CD4-positive, alpha-beta T cell (primary cell): Measurements from ENCODE around the gene HMGN1. TPM values are rescaled to one million over a fixed set of nuclear protein-coding genes. Genes with fewer than 3 reads are reported as not detected.

Experiments
- ATAC-seq: fragments of 200-7000 bp; cut with Tn5 transposase; one replicate; pipeline ENCODE4 v1.10.0; 2022; ENCODE audit warnings: mild to moderate bottlenecking; ENCODE audit not compliant: poor library complexity
- CTCF ChIA-PET: fragments of 350-600 bp; sonication (Branson Sonifier 250); formaldehyde crosslinking; loops from one replicate; lab custom pipeline; 2021; ENCODE audit warnings: antibody characterized with exemption, inconsistent platforms; lab: Charles Lee
- POLR2A ChIA-PET: fragments of 350-600 bp; sonication (Branson Sonifier 250); formaldehyde crosslinking; loops from one replicate; lab custom pipeline; 2021; ENCODE audit warnings: antibody characterized with exemption, inconsistent platforms; lab: Charles Lee
- DNase-seq, 14 experiments: peaks; one replicate each; pipeline ENCODE4 v3.0.0-alpha.2; 2013 to 2020; ENCODE audit warnings: mixed read lengths in 2 of 14
- H3K27ac ChIP-seq, 2 donors: one replicate each; pipeline versions ENCODE4 v1.5.1 to v1.7.0; 2013; ENCODE audit warnings: low read length in 2 of 2, low read depth in 1 of 2, mild to moderate bottlenecking in 1 of 2
- H3K27me3 ChIP-seq, 2 experiments: 1 replicate in 1 of 2; 2 replicates in 1 of 2; pipeline versions ENCODE4 v1.6.1 to v1.7.0; 2013; ENCODE audit warnings: low read length in 2 of 2, control low read depth in 1 of 2, mild to moderate bottlenecking in 1 of 2, moderate library complexity in 1 of 2; ENCODE audit not compliant: insufficient read depth in 2 of 2, control insufficient read depth in 1 of 2
- H3K36me3 ChIP-seq: one replicate; pipeline ENCODE4 v1.6.1; 2013; ENCODE audit warnings: low read length, control low read depth; ENCODE audit not compliant: insufficient read depth
- H3K4me1 ChIP-seq: one replicate; pipeline ENCODE4 v1.6.1; 2013; ENCODE audit warnings: low read length, control low read depth; ENCODE audit not compliant: insufficient read depth
- H3K4me3 ChIP-seq: one replicate; pipeline ENCODE4 v1.5.1; 2013; ENCODE audit warnings: mild to moderate bottlenecking, low read length, moderate library complexity
- H3K9me3 ChIP-seq, 2 experiments: 1 replicate in 1 of 2; 2 replicates in 1 of 2; pipeline versions ENCODE4 v1.6.1 to v1.7.0; 2013; ENCODE audit warnings: low read length in 2 of 2, mild to moderate bottlenecking in 2 of 2, control low read depth in 1 of 2, moderate library complexity in 1 of 2; ENCODE audit not compliant: control insufficient read depth in 1 of 2, insufficient read depth in 1 of 2
- H3K27ac Mint-ChIP-seq: one replicate; pipeline ENCODE4 v1.8.0; 2020; ENCODE audit warnings: mixed read lengths
- H3K27me3 Mint-ChIP-seq: one replicate; pipeline ENCODE4 v1.8.0; 2021; ENCODE audit warnings: mixed read lengths
- H3K36me3 Mint-ChIP-seq: one replicate; pipeline ENCODE4 v1.8.0; 2021; ENCODE audit warnings: low read depth, mixed read lengths
- H3K4me1 Mint-ChIP-seq: one replicate; pipeline ENCODE4 v1.8.0; 2021; ENCODE audit warnings: low read depth, mixed read lengths
- H3K4me3 Mint-ChIP-seq: one replicate; pipeline ENCODE4 v1.8.0; 2020; ENCODE audit warnings: mild to moderate bottlenecking, mixed read lengths
- H3K9me3 Mint-ChIP-seq: one replicate; pipeline ENCODE4 v1.8.0; 2020; ENCODE audit warnings: mixed read lengths
- CTCF ChIP-seq: fragments of 200-600 bp; IDR thresholded peaks from one replicate; pipeline ENCODE4 v1.8.0; 2022; ENCODE audit warnings: antibody characterized with exemption, mild to moderate bottlenecking
- intact Hi-C, 2 experiments: fragments of 100-400 bp; cut with DNase I in 1 of 2; cut with micrococcal nuclease in 1 of 2; formaldehyde crosslinking; loops; one replicate each; pipeline versions ENCODE4 v1.15.1 to v1.9.0; 2023 to 2025; cut with DNase I, micrococcal nuclease
- total RNA-seq, 174 experiments: library from RNA in 2 of 174; stranded (reverse) in 2 of 174; gene quantifications; one replicate each; pipeline ENCODE4 v1.2.3 and lab custom pipeline; 2021 to 2026

HMGN1 gene
- total RNA-seq, 2 experiments from 2014 or later, result 256 to 262 TPM

GRCh38 chr21:39336457-39337008 lies 12.4 kb downstream of the HMGN1 start:
- intact Hi-C loops, result no loop called here
- ATAC-seq, result no peak

DNA sequence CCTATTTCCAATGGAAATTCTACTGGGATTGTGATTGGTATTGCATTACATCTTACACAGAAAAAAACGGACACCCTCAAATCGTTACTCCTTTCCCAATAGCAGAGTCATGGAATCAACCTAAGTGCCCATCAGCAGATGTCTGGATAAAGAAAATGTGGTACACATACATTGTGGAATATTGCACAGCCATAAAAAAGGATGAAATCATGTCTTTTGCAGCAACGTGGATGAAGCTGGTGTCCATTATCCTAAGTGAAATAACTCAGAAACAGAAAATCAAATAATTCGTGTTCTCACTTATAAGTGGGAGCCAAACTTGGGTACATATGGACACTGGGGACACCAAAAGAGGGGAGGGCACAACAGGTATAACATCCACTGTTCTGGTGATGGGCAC lies 14.3 kb downstream of the HMGN1 start:
- H3K4me1 Mint-ChIP-seq, result no peaks in the 10 kb centered on the region
- no peaks in the 10 kb centered on the region for H3K4me1 ChIP-seq
- H3K36me3 ChIP-seq, result no peaks in the 10 kb centered on the region
- H3K9me3 Mint-ChIP-seq, result no peaks in the 10 kb centered on the region
- no peak overlapping the region for H3K4me3 Mint-ChIP-seq
- DNase-seq, result no peak
- no peaks in the 10 kb centered on the region for H3K27me3 Mint-ChIP-seq
- ChIA-PET POLR2A (no interaction called here), CTCF (no interaction called here)
- H3K27ac ChIP-seq, result no peak overlapping the region
- H3K27me3 ChIP-seq, result no peaks in the 10 kb centered on the region
- intact Hi-C loops, result no loop called here
- no peaks in the 10 kb centered on the region for H3K9me3 ChIP-seq
- H3K36me3 Mint-ChIP-seq, result no peaks in the 10 kb centered on the region
- ATAC-seq, result no peak
- H3K27ac Mint-ChIP-seq, result no peak overlapping the region
- no peak overlapping the region for H3K4me3 ChIP-seq
- no peak for TF ChIP-seq CTCF

More at GRCh38 chr21:39336457-39337008, 12.4 kb downstream of the HMGN1 start:
- no peaks in the 10 kb centered on the region for H3K4me1 ChIP-seq
- ChIA-PET CTCF (no interaction called here), POLR2A (no interaction called here)
- Mint-ChIP-seq H3K4me3 (no peak overlapping the region), H3K9me3 (no peaks in the 10 kb centered on the region), H3K36me3 (peaks cover 14% of the 10 kb centered on the region), H3K27ac (no peak overlapping the region), H3K4me1 (no peaks in the 10 kb centered on the region), H3K27me3 (no peaks in the 10 kb centered on the region)
- TF ChIP-seq CTCF, result no peak
- no peak for DNase-seq
- H3K27ac ChIP-seq, result no peak overlapping the region
- H3K9me3 ChIP-seq, result no peaks in the 10 kb centered on the region
- peaks cover 7% of the 10 kb centered on the region for H3K36me3 ChIP-seq
- H3K4me3 ChIP-seq, result no peak overlapping the region
- no peaks in the 10 kb centered on the region for H3K27me3 ChIP-seq

- Histone ChIP-seq H3K27me3 (no peaks in the 10 kb centered on the region), H3K27ac (no peak overlapping the region), H3K4me3 (no peak overlapping the region), H3K36me3 (no peaks in the 10 kb centered on the region), H3K9me3 (no peaks in the 10 kb centered on the region), H3K4me1 (no peaks in the 10 kb centered on the region)
- ChIA-PET CTCF (no interaction called here), POLR2A (interaction anchor here (1.0 to 1.3 kb wide), 3 partner anchors 13 to 35 kb away, joined by 3 read pairs; no protein-coding TSS in a partner anchor)
- Mint-ChIP-seq H3K27ac (no peak overlapping the region), H3K4me3 (no peak overlapping the region), H3K9me3 (no peaks in the 10 kb centered on the region), H3K4me1 (no peaks in the 10 kb centered on the region), H3K36me3 (no peaks in the 10 kb centered on the region), H3K27me3 (no peaks in the 10 kb centered on the region)
- DNase-seq (no peak), ATAC-seq (no peak)
- intact Hi-C loops, result no loop called here
- no peak for TF ChIP-seq CTCF
Observed at GRCh38 chr21:39332175-39332574, 16.7 kb downstream of the HMGN1 start.
